Activated T-helper 2 cell treated with anti-CD3 and anti-CD28 coated beads, Interferon-gamma antibody, Interleukin-2, Interleukin-4, amounts not matched to agents 10 μg/mL and 5 μg/mL and 100 μg/mL, durations not matched to agents 14 hours and 24 hours and 36 hours (primary cell): ENCODE measurements around the gene JMJD4. TPM values are rescaled to one million over a fixed set of nuclear protein-coding genes. Genes with fewer than 3 reads are reported as not detected.

Source experiments
- DNase-seq: peaks from one replicate; pipeline ENCODE4 v3.0.0; 2021; ENCODE audit warnings: low spot score
- H3K27ac Mint-ChIP-seq: one replicate; pipeline ENCODE4 v1.8.0; 2021; ENCODE audit warnings: mixed read lengths
- H3K27me3 Mint-ChIP-seq: one replicate; pipeline ENCODE4 v1.8.0; 2021; ENCODE audit warnings: low read depth, mixed read lengths
- H3K36me3 Mint-ChIP-seq: one replicate; pipeline ENCODE4 v1.8.0; 2021; ENCODE audit warnings: low read depth, mixed read lengths
- H3K4me1 Mint-ChIP-seq: one replicate; pipeline ENCODE4 v1.8.0; 2021; ENCODE audit warnings: low read depth, mixed read lengths
- H3K4me3 Mint-ChIP-seq: one replicate; pipeline ENCODE4 v1.8.0; 2021; ENCODE audit warnings: low read depth, mild to moderate bottlenecking, moderate library complexity, mixed read lengths
- H3K9me3 Mint-ChIP-seq: one replicate; pipeline ENCODE4 v1.8.0; 2021; ENCODE audit warnings: mixed read lengths
- intact Hi-C: fragments of 100-400 bp; cut with micrococcal nuclease; formaldehyde crosslinking; loops from one replicate; pipeline ENCODE4 v1.15.1; 2023
- total RNA-seq: library from RNA; stranded (reverse); gene quantifications from 2 replicates; pipeline ENCODE4 v1.2.3, GENCODE V29; 2022

Gene JMJD4
- total RNA-seq, 1 donor from 2014 or later = 26.6 TPM

- H3K36me3 Mint-ChIP-seq = peaks cover 22% of the 10 kb centered on the region
- H3K9me3 Mint-ChIP-seq = no peaks in the 10 kb centered on the region
- H3K27me3 Mint-ChIP-seq = no peaks in the 10 kb centered on the region
- no peak overlapping the region for H3K27ac Mint-ChIP-seq
- DNase-seq = no peak
- peak overlapping the region; percentile 96 for H3K4me3 Mint-ChIP-seq
- peaks cover 26% of the 10 kb centered on the region for H3K4me1 Mint-ChIP-seq
- intact Hi-C loops = loop anchor here (10.0 kb wide), 2 partner anchors 372 to 432 kb away; partner anchors contain the start of genes C1orf35, IBA57 and MRPL55
Measured at GRCh38 chr1:227732586-227733308, 2.4 kb downstream of the JMJD4 start.

DNA sequence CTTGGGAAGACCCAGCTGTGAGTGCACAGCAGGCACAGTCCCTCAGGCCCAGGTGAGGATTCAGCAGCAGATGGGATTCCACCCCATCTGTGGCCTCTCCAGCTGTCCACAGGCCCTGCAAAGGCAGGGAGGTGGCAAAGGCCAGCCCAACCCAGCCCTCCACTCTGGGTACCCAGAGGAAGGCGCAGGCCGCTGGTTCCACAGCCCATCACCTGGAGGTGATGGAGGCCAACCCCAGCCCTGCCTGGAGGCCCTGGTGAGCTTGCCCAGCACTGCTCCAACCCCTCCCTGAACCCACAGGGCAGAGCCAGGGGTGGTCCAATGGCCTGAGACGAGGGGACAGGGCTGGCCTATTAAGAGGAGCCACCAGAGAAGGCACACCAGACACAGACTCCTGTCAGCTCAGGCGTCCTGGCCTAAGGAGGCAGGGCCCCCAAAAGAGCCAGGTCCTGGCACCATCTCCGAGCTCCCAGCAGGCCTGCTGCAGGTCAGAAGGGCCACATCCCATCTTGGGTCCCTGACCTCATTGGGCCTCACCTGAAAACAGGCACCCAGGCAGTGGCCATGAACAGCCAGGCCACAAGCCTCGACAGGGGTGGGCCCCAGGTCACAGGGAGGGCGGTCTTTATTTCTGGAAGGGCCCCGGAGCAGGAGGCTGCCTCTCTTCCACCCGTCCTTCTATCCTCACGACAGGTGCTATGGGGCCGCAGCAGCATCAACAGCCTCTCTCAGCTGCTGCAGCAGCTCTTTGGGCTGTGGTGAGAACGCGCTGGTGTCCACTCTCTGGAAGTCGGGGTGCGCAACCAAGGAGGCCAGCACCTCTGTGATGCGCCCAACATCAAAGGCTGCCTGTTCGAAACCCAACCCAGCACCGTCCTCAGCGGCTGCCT is 3.2 kb downstream of the JMJD4 start:
- DNase-seq = no peak
- intact Hi-C loops = loop anchor here (10.0 kb wide), 2 partner anchors 373 to 433 kb away; partner anchors contain the start of genes C1orf35, IBA57 and MRPL55
- Mint-ChIP-seq H3K27ac (no peak overlapping the region), H3K9me3 (no peaks in the 10 kb centered on the region), H3K27me3 (no peaks in the 10 kb centered on the region), H3K4me3 (no peak overlapping the region), H3K4me1 (peaks cover 24% of the 10 kb centered on the region), H3K36me3 (peaks cover 18% of the 10 kb centered on the region)

DNA sequence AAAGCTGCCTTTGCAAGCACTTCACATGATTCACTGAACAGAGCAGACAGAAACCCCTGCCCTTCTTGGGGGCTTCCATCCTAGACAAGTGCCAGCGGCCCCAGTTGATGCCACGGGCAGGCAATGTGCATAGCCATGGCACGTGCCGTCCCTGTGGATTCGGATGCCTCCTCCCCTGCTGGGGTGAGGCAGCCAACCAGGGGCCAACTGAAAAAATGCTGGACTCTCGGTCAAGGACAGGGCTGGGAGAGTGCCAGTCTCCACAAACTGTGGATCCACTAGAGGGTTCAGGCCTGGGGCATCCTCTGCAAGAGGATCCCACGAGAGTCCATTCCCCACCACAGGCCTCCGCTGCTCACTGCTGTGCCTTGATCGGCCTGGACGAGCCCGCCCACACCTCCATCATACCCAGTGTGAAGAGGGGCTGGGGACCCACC is 3.8 kb downstream of the JMJD4 start:
- Mint-ChIP-seq H3K9me3 (no peaks in the 10 kb centered on the region), H3K27ac (no peak overlapping the region), H3K27me3 (no peaks in the 10 kb centered on the region), H3K36me3 (peaks cover 18% of the 10 kb centered on the region), H3K4me1 (peaks cover 19% of the 10 kb centered on the region), H3K4me3 (no peak overlapping the region)
- DNase-seq = no peak
- intact Hi-C loops = loop anchor here (10.0 kb wide), 2 partner anchors 374 to 434 kb away; partner anchors contain the start of genes C1orf35, IBA57 and MRPL55

- peaks cover 13% of the 10 kb centered on the region for H3K4me1 Mint-ChIP-seq
- H3K9me3 Mint-ChIP-seq = no peaks in the 10 kb centered on the region
- intact Hi-C loops = loop anchor here (10.0 kb wide), 2 partner anchors 374 to 434 kb away; partner anchors contain the start of genes C1orf35, IBA57 and MRPL55
- H3K36me3 Mint-ChIP-seq = peaks cover 18% of the 10 kb centered on the region
- no peak for DNase-seq
- no peaks in the 10 kb centered on the region for H3K27me3 Mint-ChIP-seq
- H3K4me3 Mint-ChIP-seq = no peak overlapping the region
- no peak overlapping the region for H3K27ac Mint-ChIP-seq
Measured at GRCh38 chr1:227730630-227731151, 4.4 kb downstream of the JMJD4 start.

GRCh38 chr1:227729881-227730629 is 5.0 kb downstream of the JMJD4 start:
- H3K36me3 Mint-ChIP-seq = peaks cover 18% of the 10 kb centered on the region
- peak overlapping the region; percentile 49 for H3K4me3 Mint-ChIP-seq
- no peak for DNase-seq
- intact Hi-C loops = loop anchor here (2.0 to 10.0 kb wide), 3 partner anchors 167 to 435 kb away; partner anchors contain the start of genes C1orf35, IBA57, MRPL55 and ZNF678
- no peaks in the 10 kb centered on the region for H3K27me3 Mint-ChIP-seq
- H3K4me1 Mint-ChIP-seq = peaks cover 13% of the 10 kb centered on the region
- no peak overlapping the region for H3K27ac Mint-ChIP-seq
- H3K9me3 Mint-ChIP-seq = no peaks in the 10 kb centered on the region

GRCh38 chr1:227729144-227729880 is 5.8 kb downstream of the JMJD4 start:
- intact Hi-C loops = loop anchor here (2.0 kb wide), 1 partner anchor 167 kb away; the partner anchor contains the start of gene ZNF678
- Mint-ChIP-seq H3K36me3 (peaks cover 14% of the 10 kb centered on the region), H3K27ac (peak overlapping the region; percentile 17)

DNA sequence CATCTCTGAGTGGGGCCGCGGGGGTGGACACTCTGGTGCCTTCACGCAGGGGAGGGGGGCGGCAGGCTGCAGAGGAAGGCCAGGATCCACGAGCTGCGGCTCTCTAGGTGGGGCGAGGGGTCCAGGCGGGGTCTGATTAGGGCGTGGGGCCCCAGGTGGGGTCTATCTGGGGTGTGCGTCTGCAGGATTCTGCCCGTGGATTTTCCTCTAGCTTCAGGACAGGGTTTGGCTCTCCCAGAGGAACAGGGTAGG is 6.3 kb downstream of the JMJD4 start:
- Mint-ChIP-seq H3K4me3 (peak overlapping the region; percentile 82), H3K27ac (peak overlapping the region; percentile 17), H3K4me1 (peaks cover 10% of the 10 kb centered on the region), H3K27me3 (no peaks in the 10 kb centered on the region), H3K9me3 (peaks cover 8% of the 10 kb centered on the region), H3K36me3 (peaks cover 15% of the 10 kb centered on the region)
- intact Hi-C loops = loop anchor here (1.0 to 2.0 kb wide), 3 partner anchors 29 to 166 kb away; partner anchors contain the start of gene ZNF678
- no peak for DNase-seq

More at GRCh38 chr1:227729144-227729880, 5.8 kb downstream of the JMJD4 start:
- peaks cover 11% of the 10 kb centered on the region for H3K4me1 Mint-ChIP-seq
- peak overlapping the region; percentile 82 for H3K4me3 Mint-ChIP-seq
- H3K27me3 Mint-ChIP-seq = no peaks in the 10 kb centered on the region
- H3K9me3 Mint-ChIP-seq = peaks cover 3% of the 10 kb centered on the region
- DNase-seq = no peak

GRCh38 chr1:227728059-227728891 is 6.8 kb downstream of the JMJD4 start:
- intact Hi-C loops = loop anchor here (1.0 to 2.0 kb wide), 3 partner anchors 30 to 165 kb away; partner anchors contain the start of gene ZNF678
- Mint-ChIP-seq H3K4me3 (peak overlapping the region; percentile 82), H3K36me3 (peaks cover 10% of the 10 kb centered on the region), H3K9me3 (peaks cover 13% of the 10 kb centered on the region), H3K4me1 (peaks cover 6% of the 10 kb centered on the region), H3K27ac (peak overlapping the region; percentile 9), H3K27me3 (no peaks in the 10 kb centered on the region)
- DNase-seq = peak; percentile 39

DNA sequence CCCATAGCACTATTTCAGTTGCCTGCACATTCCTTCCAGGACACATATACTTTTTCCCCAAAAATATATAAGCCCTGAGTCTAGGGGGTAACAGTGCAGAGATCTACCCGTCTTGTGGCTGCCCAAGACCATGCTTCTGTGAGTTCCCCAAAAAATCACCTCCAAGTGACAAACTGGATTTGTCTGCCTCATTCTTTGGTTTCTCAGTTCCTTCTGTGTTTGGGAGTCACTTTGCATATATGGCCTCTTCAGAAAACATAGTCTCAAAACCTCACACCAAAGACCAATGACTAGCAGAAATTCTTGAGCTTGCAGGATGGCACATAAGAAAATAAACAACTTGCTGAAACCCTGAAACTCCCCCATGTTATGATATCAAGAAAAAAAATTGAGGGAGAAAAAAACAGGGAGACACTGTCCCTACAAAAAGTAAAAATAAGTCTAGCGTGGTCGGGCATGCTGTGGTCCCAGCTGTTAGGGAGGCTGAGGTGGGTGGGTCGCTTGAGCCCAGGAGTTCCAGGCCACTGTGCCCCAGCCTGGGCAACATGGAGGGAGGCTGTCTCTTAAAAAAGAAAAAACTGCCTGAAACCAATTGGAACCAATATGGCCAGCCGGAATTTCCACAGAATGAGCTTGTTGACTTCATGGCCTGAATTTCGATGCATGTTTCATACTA is 8.0 kb downstream of the JMJD4 start:
- no peak overlapping the region for H3K4me3 Mint-ChIP-seq
- intact Hi-C loops = no loop called here
- peaks cover 6% of the 10 kb centered on the region for H3K4me1 Mint-ChIP-seq
- DNase-seq = no peak
- peaks cover 4% of the 10 kb centered on the region for H3K36me3 Mint-ChIP-seq
- no peak overlapping the region for H3K27ac Mint-ChIP-seq
- H3K27me3 Mint-ChIP-seq = no peaks in the 10 kb centered on the region
- H3K9me3 Mint-ChIP-seq = peaks cover 23% of the 10 kb centered on the region

DNA sequence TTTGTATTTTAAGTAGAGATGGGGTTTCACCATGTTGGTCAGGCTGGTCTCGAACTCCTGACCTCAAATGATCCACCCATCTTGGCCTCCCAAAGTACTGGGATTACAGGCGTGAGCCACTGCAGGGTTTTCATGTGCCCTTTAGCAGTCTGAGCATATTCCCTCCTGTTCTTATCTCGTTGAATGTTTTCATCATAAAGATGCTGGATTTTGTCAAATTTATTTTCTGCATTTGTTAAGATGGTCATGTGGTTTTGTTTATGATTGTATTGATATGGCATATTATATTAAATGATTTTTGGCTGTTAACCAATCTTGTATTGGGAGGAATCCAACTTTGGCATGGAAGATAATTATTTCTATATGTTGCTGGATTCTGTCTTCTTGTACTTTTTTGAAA is 8.8 kb downstream of the JMJD4 start:
- no peak for DNase-seq
- Mint-ChIP-seq H3K27ac (no peak overlapping the region), H3K27me3 (no peaks in the 10 kb centered on the region), H3K9me3 (peaks cover 30% of the 10 kb centered on the region), H3K4me3 (no peak overlapping the region), H3K4me1 (peaks cover 6% of the 10 kb centered on the region), H3K36me3 (peaks cover 7% of the 10 kb centered on the region)
- intact Hi-C loops = no loop called here
